RWPE1 (cell line): ENCODE measurements around the gene TSGA10.

Source experiments
- CTCF ChIA-PET: fragments of 350-600 bp; sonication (Branson Sonifier 250); formaldehyde crosslinking; extraction: SDS; loops from one replicate; lab custom pipeline; 2021; lab: Yijun Ruan, JAX
- POLR2A ChIA-PET: fragments of 400-600 bp; formaldehyde crosslinking; extraction: SDS; loops from one replicate; lab custom pipeline; 2020; ENCODE audit warnings: antibody characterized with exemption; ENCODE audit not compliant: low non-redundant PET; lab: Yijun Ruan, JAX
- DNase-seq: peaks from one replicate; pipeline ENCODE4 v3.0.0; 2012; ENCODE audit warnings: low spot score
- H3K27ac ChIP-seq: fragments of 450-650 bp; 2 replicates; pipeline ENCODE4 v1.5.1; 2017
- CTCF ChIP-seq: fragments of 450-650 bp; conservative IDR thresholded peaks from 2 replicates; pipeline ENCODE4 v1.5.1; 2017; ENCODE audit warnings: low read depth, mild to moderate bottlenecking

Gene TSGA10

DNA sequence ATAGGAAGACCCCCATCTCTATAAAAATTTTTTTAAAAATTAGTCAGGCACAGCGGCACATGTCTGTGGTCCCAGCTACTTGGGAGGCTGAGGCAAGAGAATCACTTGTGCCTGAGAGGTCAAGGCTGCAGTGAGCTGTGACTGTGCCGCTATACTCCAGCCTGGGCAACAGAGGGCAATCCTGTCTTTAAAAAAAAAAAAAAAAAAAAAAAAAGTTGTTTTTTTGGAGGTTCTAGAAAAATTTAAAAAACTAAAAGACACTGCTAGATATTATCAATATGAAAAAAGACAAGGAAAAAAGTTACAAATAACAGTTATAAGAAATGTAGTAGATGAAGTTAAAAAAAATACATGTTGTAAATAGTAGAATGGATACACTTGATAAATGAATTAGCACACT lies 69.3 kb downstream of the TSGA10 start:
- TF ChIP-seq CTCF, result peak; percentile 34
- DNase-seq, result no peak
- ChIA-PET POLR2A (no interaction called here), CTCF (interaction anchor here (0.6 to 0.8 kb wide), 3 partner anchors 10 to 250 kb away, joined by 3 to 5 read pairs (median 4); partner anchors contain the start of gene TXNDC9)
- no peak overlapping the region for H3K27ac ChIP-seq

GRCh38 chr2:99084256-99084655 lies 70.5 kb downstream of the TSGA10 start:
- no peak for TF ChIP-seq CTCF
- CTCF ChIA-PET, result no interaction called here
- no peak overlapping the region for H3K27ac ChIP-seq
- POLR2A ChIA-PET, result no interaction called here
- no peak for DNase-seq

GRCh38 chr2:99081891-99082290 lies 72.9 kb downstream of the TSGA10 start:
- no peak for DNase-seq
- TF ChIP-seq CTCF, result no peak
- H3K27ac ChIP-seq, result no peak overlapping the region
- ChIA-PET CTCF (no interaction called here), POLR2A (no interaction called here)

GRCh38 chr2:99079226-99079625 lies 75.5 kb downstream of the TSGA10 start:
- POLR2A ChIA-PET, result no interaction called here
- no peak overlapping the region for H3K27ac ChIP-seq
- no peak for DNase-seq
- no peak for TF ChIP-seq CTCF
- CTCF ChIA-PET, result no interaction called here

- no peak overlapping the region for H3K27ac ChIP-seq
- DNase-seq, result no peak
- no peak for TF ChIP-seq CTCF
- ChIA-PET POLR2A (no interaction called here), CTCF (no interaction called here)
These were observed 82.2 kb downstream of the TSGA10 start for GRCh38 chr2:99072551-99072950.

- CTCF ChIA-PET, result interaction anchor here (1.0 to 2.8 kb wide), 2 partner anchors 419 kb away, joined by 7 to 39 read pairs; no protein-coding TSS in a partner anchor
- no peak for DNase-seq
- no peak overlapping the region for H3K27ac ChIP-seq
- POLR2A ChIA-PET, result no interaction called here
- TF ChIP-seq CTCF, result no peak
These were observed 86.7 kb downstream of the TSGA10 start for GRCh38 chr2:99067871-99068625.
